CD14-positive monocyte (primary cell): Measurements from ENCODE around the gene CHN2. TPM values are rescaled to one million over a fixed set of nuclear protein-coding genes. Genes with fewer than 3 reads are reported as not detected.

Experiments
- DNase-seq, 3 donors: peaks; one replicate each; pipeline ENCODE4 v3.0.0-alpha.2; 2011 to 2022
- H2AFZ ChIP-seq: 2 replicates; pipeline ENCODE4 v1.6.0; 2012; ENCODE audit warnings: mild to moderate bottlenecking, low read depth, low read length, inconsistent platforms; ENCODE audit not compliant: insufficient read depth, poor library complexity, severe bottlenecking
- H3K27ac ChIP-seq, 2 donors: 1 replicate in 1 of 2; 2 replicates in 1 of 2; pipeline ENCODE4 v1.5.1; 2012 to 2013; ENCODE audit warnings: low read length in 2 of 2, control low read depth in 1 of 2, inconsistent platforms in 1 of 2, low read depth in 1 of 2, mild to moderate bottlenecking in 1 of 2
- H3K27me3 ChIP-seq, 2 donors: one replicate each; pipeline versions ENCODE4 v1.6.0 to v1.6.1; 2011 to 2013; ENCODE audit warnings: low read length in 2 of 2; ENCODE audit not compliant: control insufficient read depth in 2 of 2, insufficient read depth in 2 of 2
- H3K36me3 ChIP-seq, 2 donors: replicated peaks in 1 of 2; 1 replicate in 1 of 2; 2 replicates in 1 of 2; pipeline versions ENCODE4 v1.5.1 to v1.6.1; 2012 to 2013; ENCODE audit warnings: low read length in 2 of 2, control low read depth in 1 of 2, inconsistent platforms in 1 of 2, mild to moderate bottlenecking in 1 of 2; ENCODE audit not compliant: insufficient read depth in 2 of 2, control insufficient read depth in 1 of 2
- H3K4me1 ChIP-seq, 2 donors: 1 replicate in 1 of 2; 2 replicates in 1 of 2; pipeline versions ENCODE4 v1.5.1 to v1.6.1; 2012 to 2013; ENCODE audit warnings: low read length in 2 of 2, control low read depth in 1 of 2, inconsistent platforms in 1 of 2, mild to moderate bottlenecking in 1 of 2, moderate library complexity in 1 of 2; ENCODE audit not compliant: insufficient read depth in 2 of 2, control insufficient read depth in 1 of 2
- H3K4me2 ChIP-seq: replicated peaks from 2 replicates; pipeline ENCODE3; 2012; ENCODE audit warnings: low read length, moderate library complexity, mild to moderate bottlenecking; ENCODE audit not compliant: poor library complexity, severe bottlenecking; ENCODE audit errors: extremely low read depth
- H3K4me3 ChIP-seq, 3 experiments: fragments of 200-600 bp in 1 of 3; sonication (generic) in 1 of 3; replicated peaks in 1 of 3; 1 replicate in 2 of 3; 2 replicates in 1 of 3; pipeline ENCODE4 v1.5.1; 2011 to 2013; ENCODE audit warnings: low read length in 3 of 3, mild to moderate bottlenecking in 3 of 3, control low read depth in 2 of 3, low read depth in 2 of 3, inconsistent platforms in 1 of 3, moderate library complexity in 1 of 3
- H3K79me2 ChIP-seq: 2 replicates; pipeline ENCODE4 v1.6.0; 2012; ENCODE audit warnings: mild to moderate bottlenecking, control low read depth, inconsistent platforms, low read length, moderate library complexity; ENCODE audit not compliant: insufficient read depth
- H3K9ac ChIP-seq: 2 replicates; pipeline ENCODE4 v1.6.0; 2017; ENCODE audit warnings: low read length, mild to moderate bottlenecking; ENCODE audit not compliant: insufficient read depth, poor library complexity, severe bottlenecking
- H3K9me3 ChIP-seq, 2 donors: replicated peaks in 1 of 2; 1 replicate in 1 of 2; 2 replicates in 1 of 2; pipeline versions ENCODE4 v1.5.1 to v1.6.1; 2012 to 2013; ENCODE audit warnings: low read length in 2 of 2, control low read depth in 1 of 2; ENCODE audit not compliant: control insufficient read depth in 1 of 2, insufficient read depth in 1 of 2
- H4K20me1 ChIP-seq: 2 replicates; pipeline ENCODE4 v1.6.0; 2012; ENCODE audit warnings: mild to moderate bottlenecking, low read length, control low read depth, moderate library complexity; ENCODE audit not compliant: insufficient read depth
- H3K27ac Mint-ChIP-seq, 7 donors: one replicate each; pipeline ENCODE4 v1.8.0; 2020; ENCODE audit warnings: mild to moderate bottlenecking in 7 of 7, mixed read lengths in 7 of 7, moderate library complexity in 6 of 7, inconsistent platforms in 2 of 7
- H3K27me3 Mint-ChIP-seq, 3 donors: one replicate each; pipeline ENCODE4 v1.8.0; 2021 to 2022; ENCODE audit warnings: low read depth in 3 of 3, mild to moderate bottlenecking in 3 of 3, mixed read lengths in 3 of 3, moderate library complexity in 3 of 3, inconsistent platforms in 1 of 3
- H3K36me3 Mint-ChIP-seq, 2 donors: one replicate each; pipeline ENCODE4 v1.8.0; 2020; ENCODE audit warnings: mixed read lengths in 2 of 2, inconsistent platforms in 1 of 2, mild to moderate bottlenecking in 1 of 2
- H3K4me1 Mint-ChIP-seq: one replicate; pipeline ENCODE4 v1.8.0; 2020; ENCODE audit warnings: mild to moderate bottlenecking, mixed read lengths
- H3K4me3 Mint-ChIP-seq, 2 donors: one replicate each; pipeline ENCODE4 v1.8.0; 2020; ENCODE audit warnings: mild to moderate bottlenecking in 2 of 2, mixed read lengths in 2 of 2, moderate library complexity in 1 of 2
- H3K9me3 Mint-ChIP-seq, 7 donors: one replicate each; pipeline ENCODE4 v1.8.0; 2020 to 2022; ENCODE audit warnings: mixed read lengths in 7 of 7, mild to moderate bottlenecking in 6 of 7, moderate library complexity in 6 of 7, inconsistent platforms in 2 of 7
- CTCF ChIP-seq: fragments of 200-600 bp; IDR thresholded peaks from one replicate; pipeline ENCODE4 v1.8.0; 2022; ENCODE audit warnings: antibody characterized with exemption, mild to moderate bottlenecking
- WGBS: methylation state at CpG from one replicate; pipeline ENCODE4 v1.1.5; 2013; ENCODE audit warnings: missing lambda C conversion rate; ENCODE audit not compliant: insufficient coverage; 5-methylcytosine and 5-hydroxymethylcytosine counted together
- intact Hi-C, 2 donors: fragments of 100-400 bp; cut with micrococcal nuclease; formaldehyde crosslinking; loops; one replicate each; pipeline versions ENCODE4 v1.15.0 to v1.15.1; 2023
- polyA plus RNA-seq, 3 donors: library from polyadenylated mRNA; depleted of rRNA in 1 of 3; unstranded in 2 of 3; stranded (reverse) in 1 of 3; fragments of 300-500 nt in 2 of 3; fragments of >200 nt in 1 of 3; fragmentation: Illumina TruSeq in 2 of 3; gene quantifications; 1 replicate in 2 of 3; 2 replicates in 1 of 3; pipeline ENCODE4 v1.2.3, GENCODE V29; 2012 to 2021

The CHN2 gene
- polyA plus RNA-seq, 3 donors: 26.6 to 66.5 (median 44.8) TPM

GRCh38 chr7:29454464-29454863, 259.9 kb downstream of the CHN2 start:
- H3K4me1 Mint-ChIP-seq: no peaks in the 10 kb centered on the region
- peaks cover 10 to 20% of the 10 kb centered on the region in 2 donors for H3K36me3 Mint-ChIP-seq
- no peak overlapping the region for H3K4me3 ChIP-seq

GRCh38 chr7:29454899-29455451, 260.4 kb downstream of the CHN2 start:
- Mint-ChIP-seq H3K4me1 (no peaks in the 10 kb centered on the region), H3K27ac (no peak overlapping the region), H3K9me3 (no peaks in the 10 kb centered on the region), H3K4me3 (no peak overlapping the region), H3K36me3 (peaks cover 9 to 23% of the 10 kb centered on the region in 2 donors), H3K27me3 (peaks cover 0 to 2% (median 0%) of the 10 kb centered on the region in 3 donors)
- no peak for TF ChIP-seq CTCF
- Histone ChIP-seq H4K20me1 (peaks cover 16% of the 10 kb centered on the region), H3K9ac (no peak overlapping the region), H3K79me2 (no peaks in the 10 kb centered on the region), H3K27me3 (no peaks in the 10 kb centered on the region), H3K4me3 (no peak overlapping the region), H3K36me3 (no peaks in the 10 kb centered on the region), H3K27ac (no peak overlapping the region), H3K4me2 (no peak overlapping the region), H3K4me1 (no peaks in the 10 kb centered on the region), H3K9me3 (no peaks in the 10 kb centered on the region), H2AFZ (no peak overlapping the region)
- intact Hi-C loops: no loop called here
- WGBS: 86% methylated on average over 3 of the region's 5 CpGs
- no peak for DNase-seq

More at GRCh38 chr7:29454464-29454863, 259.9 kb downstream of the CHN2 start:
- Histone ChIP-seq H4K20me1 (peaks cover 12% of the 10 kb centered on the region), H3K9me3 (no peaks in the 10 kb centered on the region), H3K36me3 (no peaks in the 10 kb centered on the region), H2AFZ (no peak overlapping the region), H3K9ac (no peak overlapping the region), H3K27me3 (no peaks in the 10 kb centered on the region), H3K27ac (no peak overlapping the region), H3K4me2 (no peak overlapping the region), H3K4me1 (no peaks in the 10 kb centered on the region), H3K79me2 (no peaks in the 10 kb centered on the region)
- Mint-ChIP-seq H3K27me3 (peaks cover 0 to 2% (median 0%) of the 10 kb centered on the region in 3 donors), H3K9me3 (no peaks in the 10 kb centered on the region), H3K27ac (no peak overlapping the region), H3K4me3 (no peak overlapping the region)
- TF ChIP-seq CTCF: no peak
- 83% methylated on average over 1 of the region's 4 CpGs for WGBS
- intact Hi-C loops: no loop called here
- no peak for DNase-seq
